Measurements from ENCODE around the gene MARCHF3. TPM values are rescaled to one million over a fixed set of nuclear protein-coding genes. Genes with fewer than 3 reads are reported as not detected.
"Not testable (repeated sequence)": the region's sequence is repeated elsewhere in the genome, so short reads cannot be mapped to it uniquely, and the experiment has no call there.

MARCHF3 gene
- polyA plus RNA-seq, 12 donors, result 6.0 to 13.0 (median 8.1) TPM; not detected in 1

DNA sequence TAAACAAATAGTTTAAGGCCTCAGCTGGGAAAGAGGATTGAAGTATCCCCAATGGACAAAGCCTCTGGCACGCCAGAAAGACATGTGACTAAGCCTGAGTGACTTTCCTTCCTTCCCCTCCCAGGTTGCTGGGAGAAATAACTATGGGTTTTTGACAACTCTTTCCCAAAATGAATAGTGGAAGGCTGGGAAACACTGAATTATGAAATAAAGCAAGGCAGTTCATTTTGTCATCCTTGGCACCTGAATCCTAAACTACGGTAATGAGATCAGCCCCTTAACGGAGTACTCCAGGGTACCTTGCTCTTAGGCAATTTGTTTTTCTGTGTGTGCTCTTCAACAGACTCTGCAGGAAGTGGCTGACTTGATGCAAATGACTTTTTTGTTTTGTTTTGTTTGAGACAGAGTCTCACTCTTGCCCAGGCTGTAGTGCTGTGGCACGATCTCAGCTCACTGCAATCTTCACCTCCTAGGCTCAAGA lies 178.2 kb downstream of the MARCHF3 start:
- no peak for DNase-seq

DNA sequence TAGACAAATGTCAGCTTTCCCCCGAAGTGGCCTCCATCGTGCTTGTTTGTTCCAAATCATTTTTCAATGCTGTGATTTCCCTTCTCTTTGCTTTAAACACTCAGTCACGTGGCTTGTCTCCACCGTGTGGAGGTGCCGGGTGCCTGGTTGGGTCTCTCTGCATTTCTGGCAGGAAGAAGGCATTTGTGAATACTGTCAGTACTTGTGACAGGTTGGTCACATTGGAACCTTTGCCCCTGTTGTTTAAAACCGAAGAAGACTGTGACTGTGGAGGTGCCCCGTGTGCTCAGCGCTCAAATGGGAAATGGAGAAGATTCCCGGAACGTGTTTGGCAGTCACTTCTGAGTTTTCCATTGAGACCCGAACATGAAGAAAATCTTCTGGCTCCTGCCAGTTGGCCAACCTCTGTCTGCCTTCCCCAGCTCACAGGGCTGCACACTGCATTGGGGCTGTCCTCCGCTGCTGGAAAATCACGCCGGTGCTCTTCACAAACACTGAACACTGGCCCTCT lies 178.8 kb downstream of the MARCHF3 start:
- DNase-seq, result peak; percentile 92

DNA sequence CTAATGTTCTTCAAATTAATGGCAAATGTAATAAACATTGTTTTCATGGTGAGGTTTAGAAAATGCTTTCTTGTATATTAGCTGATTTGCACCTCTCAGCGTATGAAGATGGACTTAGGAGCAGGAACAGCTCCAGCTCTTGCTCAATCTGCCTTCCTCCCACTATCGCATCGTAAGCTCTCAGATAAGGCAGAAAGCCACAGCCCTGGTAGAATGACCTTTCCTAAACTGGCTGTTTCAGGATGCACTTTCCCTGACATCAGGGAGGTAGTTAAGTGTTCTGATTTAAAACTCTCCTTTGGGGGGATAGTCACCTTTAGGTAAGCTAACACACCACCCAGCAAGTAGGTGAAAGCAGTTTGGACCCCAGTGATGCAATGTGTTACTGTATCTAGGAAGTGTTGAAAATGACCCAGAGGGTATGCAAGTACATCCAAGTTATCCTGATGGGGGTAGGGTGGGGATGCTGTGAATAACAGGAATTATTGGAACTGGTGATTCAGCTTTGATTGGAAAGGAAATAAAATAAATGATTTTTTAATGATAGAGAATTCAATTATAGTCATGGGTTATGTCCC lies 181.2 kb downstream of the MARCHF3 start:
- no peak for DNase-seq

DNA sequence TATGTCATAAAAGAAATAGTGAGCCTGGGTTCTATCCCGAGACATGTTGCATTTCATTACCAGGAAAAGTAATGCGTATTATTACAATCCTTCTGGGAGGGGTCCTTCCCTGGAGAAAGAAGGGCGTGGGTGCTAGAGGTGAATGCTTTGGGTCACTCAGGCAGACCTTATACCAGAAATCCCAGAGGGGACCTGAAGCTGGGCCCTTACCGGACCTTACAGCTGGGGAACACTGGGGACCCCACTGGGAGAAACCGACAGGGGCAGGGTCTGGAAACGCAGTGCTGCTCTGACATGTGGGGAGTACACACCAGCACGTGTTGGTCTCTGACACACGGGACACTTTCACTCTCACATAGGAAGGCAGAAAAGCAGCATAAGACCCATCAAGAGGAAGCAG lies 182.1 kb downstream of the MARCHF3 start:
- no peak for DNase-seq

DNA sequence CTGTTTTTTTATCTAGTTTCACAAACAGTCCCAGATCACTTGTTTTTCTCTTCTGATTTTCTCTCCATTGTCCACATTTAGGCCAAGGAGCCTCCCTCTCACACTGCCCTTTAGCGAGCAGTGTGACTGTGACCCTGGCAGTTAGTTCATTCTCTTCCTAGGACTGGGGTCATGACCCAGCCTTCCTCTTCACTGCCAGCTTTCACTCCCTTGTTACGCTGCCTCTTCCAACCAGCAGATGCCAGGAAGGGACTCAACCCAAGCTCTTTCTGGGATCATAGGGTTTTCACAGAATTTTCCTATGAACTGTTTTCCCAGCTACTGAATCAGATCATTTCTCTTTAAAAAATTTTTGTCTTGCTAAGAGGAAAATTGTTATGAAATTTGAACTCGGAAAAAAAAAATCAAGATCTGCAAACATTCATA lies 182.5 kb downstream of the MARCHF3 start:
- no peak for DNase-seq

DNA sequence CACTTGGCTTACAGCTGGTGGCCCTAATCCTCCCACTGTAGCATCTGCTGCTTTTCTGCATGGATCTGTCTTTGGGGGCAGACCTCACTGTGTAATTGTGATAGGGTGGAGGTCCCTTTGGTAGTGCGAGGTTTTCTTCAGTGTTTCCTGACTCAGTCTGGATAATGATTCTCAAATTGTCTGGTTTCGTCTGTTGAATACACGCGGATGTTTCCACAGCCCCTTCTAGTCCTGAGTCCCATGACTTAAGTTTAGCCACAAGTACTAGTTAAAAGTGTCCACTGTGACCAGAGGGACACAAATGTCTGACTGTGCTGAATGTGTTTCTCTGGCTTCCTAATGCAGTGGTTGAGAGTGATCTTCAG lies 182.9 kb downstream of the MARCHF3 start:
- no peak for DNase-seq

DNA sequence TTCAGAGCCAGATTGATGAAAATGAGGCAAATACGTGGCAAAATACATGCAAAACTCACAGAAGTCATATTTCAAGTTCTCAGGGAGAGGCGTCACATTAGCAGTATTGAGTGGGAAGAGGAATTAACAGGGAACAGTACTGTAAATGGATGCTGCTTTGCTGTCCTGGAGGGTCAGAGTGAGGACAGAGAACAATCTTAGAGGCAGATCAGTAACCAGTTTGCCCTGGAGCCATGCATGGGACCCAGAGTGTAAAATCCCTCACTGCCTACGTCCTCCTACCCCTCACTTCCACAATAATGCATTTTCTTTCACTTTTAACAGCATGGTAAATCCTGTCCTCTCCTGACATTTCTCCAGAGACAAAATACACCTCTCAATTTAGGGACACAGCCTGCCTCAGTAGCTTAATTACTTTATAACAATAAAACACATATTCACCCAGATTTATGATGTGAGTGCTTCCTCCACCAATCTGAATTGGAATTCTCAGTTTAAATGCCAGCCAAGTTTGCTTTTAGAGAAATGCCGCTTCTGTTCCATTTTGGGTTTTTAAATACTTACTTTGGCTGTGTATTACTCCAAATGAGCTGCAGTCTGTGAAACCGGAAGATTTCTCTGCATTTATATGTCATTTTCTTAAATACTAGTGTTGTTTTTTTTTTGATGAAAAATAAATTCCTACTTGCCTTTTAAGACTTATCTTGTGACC lies 183.5 kb downstream of the MARCHF3 start:
- no peak for DNase-seq

DNA sequence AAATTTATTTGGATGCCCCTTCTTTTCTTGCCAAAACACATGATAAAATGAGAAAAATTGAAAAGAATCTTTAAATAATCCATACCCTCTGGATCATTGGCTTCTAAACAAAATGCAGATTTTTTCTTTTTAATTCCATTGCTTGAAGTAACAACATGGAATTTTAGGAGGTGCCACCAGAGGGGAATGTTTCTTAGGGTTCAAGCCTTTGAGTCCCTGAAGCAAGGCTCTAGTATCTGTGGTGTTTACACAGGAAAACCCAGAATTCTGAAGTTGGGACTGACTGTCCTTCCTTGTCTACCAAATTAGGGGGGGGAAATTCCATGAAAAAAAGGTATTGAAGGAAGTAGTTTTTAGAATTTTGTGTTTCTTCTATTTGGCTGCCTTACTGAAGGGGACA lies 184.0 kb downstream of the MARCHF3 start:
- no peak for DNase-seq

DNA sequence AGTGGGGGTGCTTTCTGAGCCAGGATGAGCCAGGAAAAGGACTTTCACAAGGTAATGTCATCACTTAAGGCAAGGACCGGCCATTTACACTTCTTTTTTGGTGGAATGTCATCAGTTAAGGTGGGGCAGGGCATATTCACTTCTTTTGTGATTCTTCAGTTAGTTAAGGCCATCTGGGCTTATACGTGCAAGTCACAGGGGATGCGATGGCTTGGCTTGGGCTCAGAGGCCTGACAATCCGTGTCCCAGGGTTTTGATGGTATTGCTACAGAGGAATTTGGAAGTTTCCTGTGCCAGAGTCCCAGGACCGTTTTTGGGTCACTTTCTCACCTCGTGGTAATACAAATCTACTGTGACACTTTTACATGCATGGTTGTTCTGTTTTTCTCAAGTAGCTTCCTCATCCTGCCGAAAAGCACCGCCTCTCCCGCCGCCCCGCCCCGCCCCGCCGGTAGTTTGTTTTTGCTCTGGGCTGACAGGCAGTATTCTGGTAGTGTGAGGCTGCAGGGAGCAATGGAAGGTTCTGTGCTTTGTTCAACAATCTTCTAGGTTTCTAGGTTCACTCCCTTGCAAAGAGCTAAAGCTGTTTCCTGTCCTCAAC lies 184.8 kb downstream of the MARCHF3 start:
- not testable (repeated sequence) for DNase-seq

DNA sequence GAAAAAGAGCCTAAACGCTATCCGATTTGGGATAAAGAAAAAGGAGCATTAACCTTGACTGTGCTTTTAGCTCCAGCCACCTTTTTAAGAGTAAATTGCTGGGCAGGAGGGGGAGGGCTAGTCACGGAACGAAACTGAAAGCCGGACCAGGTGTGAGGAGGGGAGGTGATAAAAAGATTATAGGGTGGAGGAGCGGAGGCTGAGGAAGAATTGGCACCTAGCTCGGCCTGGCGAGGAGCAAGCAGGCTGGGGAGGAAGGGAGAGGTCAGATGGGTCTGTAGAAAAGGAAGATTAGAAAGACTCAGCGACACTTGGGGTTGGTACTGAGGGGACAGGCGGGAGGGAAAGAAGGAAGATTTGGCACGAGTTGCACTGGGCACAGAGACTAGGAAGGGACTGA lies 187.0 kb downstream of the MARCHF3 start:
- not testable (repeated sequence) for DNase-seq

DNA sequence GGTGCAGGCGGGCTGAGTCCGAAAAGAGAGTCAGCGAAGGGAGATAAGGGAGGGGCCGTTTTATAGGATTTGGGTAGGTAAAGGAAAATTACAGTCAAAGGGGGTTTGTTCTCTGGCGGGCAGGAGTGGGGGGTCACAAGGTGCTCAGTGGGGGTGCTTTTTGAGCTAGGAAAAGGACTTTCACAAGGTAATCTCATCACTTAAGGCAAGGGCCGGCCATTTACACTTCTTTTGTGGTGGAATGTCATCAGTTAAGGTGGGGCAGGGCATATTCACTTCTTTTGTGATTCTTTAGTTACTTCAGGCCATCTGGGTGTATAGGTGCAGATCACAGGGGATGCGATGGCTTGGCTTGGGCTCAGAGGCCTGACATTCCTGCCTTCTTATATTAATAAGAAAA lies 191.0 kb downstream of the MARCHF3 start:
- not testable (repeated sequence) for DNase-seq

DNA sequence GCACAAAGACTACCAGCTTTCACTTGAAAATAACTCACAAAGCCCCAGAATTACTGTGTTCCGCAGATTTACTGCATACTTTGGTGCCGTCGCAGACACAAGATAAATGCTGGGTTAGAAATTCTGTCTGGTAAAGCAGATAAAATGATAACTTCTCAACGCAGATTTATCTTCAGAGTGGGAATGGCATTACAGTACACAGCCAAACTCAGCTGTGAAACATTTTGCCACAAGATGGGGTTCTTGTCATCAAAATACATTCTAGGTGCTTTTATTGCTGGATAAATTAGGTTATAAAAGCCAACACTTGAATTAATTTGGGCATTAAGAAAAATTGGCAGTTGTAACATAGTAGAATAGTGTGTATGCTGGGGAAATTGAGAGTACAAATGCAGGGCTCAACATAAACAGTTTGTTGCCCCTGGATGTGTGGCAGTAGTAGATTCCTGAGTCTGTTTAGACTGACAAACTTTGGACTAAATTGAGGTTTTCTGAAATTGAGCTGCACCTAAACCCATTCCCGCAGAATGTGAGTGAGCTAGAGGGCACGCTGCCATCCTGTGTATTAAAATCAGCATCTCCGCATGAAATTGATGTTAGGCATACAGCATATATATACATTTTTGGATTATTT lies 192.3 kb downstream of the MARCHF3 start:
- no peak for DNase-seq

DNA sequence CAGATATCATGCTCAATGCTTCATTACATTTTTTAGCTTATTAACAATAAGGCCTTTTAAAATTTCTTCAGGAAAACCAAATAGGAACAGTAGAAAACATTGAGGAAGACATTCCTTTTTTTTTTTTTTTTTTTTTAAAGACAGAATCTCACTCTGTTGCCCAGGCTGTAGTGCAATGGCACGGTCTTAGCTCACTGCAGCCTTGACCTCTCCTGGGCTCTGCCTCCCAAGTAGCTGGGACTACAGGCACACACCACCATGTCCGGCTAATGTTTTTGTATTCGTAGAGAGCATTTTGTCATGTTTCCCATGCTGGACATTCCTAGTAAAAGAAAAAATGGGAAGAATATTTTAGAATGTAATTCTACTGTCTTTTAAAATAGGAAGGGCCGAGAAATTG lies 193.1 kb downstream of the MARCHF3 start:
- DNase-seq, result no peak

DNA sequence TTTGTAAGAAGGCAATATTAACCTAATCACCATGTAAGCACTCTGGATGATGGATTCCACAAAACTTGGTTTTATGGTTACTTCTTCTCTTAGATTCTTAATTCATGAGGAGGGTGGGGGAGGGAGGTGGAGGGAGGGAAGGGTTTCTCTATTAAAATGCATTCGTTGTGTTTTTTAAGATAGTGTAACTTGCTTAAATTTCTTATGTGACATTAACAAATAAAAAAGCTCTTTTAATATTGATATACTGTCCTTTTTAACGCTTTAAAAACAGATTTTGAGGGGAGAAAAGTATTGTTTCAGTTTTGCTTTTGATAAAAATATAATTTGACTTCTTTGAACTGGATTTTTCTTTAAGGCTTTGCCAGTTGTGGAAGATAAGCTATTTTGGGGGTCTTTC lies 193.6 kb downstream of the MARCHF3 start:
- no peak for DNase-seq

DNA sequence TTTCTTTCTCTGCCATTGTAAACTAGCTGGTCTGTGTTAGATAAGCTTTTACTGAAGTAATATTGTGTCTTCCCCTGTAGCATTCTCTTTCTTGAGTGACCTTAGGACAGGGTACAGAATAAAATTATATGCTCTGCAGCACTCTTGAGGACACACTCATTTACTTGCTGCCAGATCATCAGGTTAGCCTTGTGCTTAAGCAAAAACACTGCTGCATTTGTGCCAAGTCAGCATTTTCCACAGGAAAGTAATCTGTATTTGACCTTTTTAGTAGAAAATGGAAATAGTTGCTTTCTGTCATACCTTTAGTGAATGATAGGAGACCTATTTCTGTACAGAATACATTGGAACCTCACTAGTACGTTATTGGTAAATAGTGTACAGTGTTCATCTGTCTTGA lies 199.2 kb downstream of the MARCHF3 start:
- no peak for DNase-seq

DNA sequence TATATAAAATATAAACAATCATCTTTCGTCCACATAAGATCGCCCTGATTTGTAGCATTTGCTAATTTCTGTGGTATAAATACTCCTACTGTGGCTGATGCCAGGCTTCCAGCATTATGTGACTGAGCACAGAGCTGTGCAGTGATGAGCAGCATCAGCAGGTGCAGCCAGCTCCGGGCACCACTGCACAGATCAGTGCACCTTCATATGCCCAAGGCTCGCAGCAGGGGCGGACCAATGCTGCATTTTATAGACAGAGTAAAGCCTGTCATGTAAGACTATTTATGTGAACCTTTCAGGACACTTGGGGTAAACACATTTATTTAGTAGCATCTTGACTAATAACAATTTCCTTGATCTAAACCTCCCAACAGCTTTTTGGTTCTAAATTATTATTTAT lies 200.3 kb downstream of the MARCHF3 start:
- DNase-seq, result no peak

DNA sequence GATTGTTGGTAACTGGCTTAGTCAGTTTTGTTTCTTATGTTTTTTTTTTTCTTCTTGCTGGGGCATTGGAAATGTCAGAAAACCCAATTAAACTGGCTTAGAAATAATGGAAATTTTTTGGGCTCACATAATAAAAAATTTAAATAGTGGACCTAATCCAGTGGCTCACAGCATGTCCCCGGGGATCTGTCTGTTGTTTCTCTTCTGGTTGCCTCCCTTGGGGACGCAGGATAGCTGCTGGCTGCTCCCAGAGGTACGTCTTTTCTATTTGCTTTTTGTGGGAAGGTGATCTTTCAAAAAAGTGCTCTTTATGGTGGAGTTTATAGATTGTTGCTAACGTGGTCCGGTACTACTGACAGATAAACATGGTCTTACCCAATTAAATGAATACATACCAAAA lies 201.3 kb downstream of the MARCHF3 start:
- DNase-seq, result no peak

DNA sequence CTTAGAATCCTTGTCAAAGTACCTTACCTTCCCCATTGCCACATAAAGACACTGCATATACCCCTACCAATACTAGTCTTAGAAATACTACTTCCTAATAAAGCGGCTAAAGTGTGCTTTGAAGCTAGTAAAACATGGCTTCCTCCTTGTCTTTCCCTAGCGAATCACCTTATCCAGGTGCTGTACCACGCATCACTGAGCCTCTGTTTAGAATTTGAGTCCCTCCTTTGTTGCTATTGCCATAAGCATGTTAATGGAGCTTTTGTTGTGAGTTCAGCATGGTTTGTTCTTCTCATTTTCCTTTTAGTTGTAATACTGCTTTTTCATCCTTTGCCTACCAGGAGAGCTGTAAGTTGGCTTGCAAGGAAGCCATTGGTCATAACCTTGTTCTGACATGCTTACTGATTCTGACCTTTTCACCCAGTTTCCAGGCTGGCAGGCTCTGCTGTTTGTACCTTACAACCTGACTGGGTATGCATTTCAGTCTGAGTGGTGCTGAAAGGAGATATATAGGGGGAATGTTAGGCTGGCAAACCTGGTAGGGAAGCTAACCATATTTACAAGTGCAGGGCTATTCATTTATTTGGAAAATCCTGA lies 203.6 kb downstream of the MARCHF3 start:
- no peak for DNase-seq

DNA sequence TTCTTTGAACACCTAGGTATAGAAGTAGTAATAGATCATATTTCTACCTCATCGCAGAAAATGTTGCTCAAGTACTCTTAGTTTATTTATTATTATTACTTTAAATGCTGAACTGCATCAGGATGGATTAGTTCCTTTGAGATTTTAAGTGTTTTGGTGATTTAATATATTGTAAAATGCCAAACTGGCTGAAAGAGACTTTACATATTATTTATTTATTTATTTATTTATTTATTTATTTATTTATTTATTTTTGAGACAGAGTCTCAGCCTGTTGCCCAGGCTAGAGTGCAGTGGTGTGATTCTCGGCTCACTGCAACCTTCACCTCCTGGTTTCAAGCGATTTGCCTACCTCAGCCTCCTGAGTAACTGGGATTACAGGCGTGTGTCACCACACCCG lies 211.1 kb downstream of the MARCHF3 start:
- no peak for DNase-seq

DNA sequence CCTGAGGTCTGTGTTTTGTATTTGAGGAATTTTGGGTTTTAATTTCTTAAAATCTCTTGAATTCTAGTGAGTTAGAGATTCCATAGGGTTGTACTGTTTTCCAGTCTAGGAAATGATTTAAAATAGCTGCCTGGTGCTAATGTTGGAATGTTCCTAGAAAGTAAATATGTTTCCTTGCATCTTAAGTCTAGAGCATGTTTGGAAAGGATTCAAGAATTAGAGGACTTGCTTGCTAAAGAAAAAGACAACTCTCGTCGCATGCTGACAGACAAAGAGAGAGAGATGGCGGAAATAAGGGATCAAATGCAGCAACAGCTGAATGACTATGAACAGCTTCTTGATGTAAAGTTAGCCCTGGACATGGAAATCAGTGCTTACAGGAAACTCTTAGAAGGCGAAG lies 211.6 kb downstream of the MARCHF3 start:
- no peak for DNase-seq
